OCI-LY1 (cell line): ENCODE measurements around the gene PRLHR.

Experiments used
- EZH2 ChIP-seq: fragments of 200-600 bp; sonication (generic), shearing (Covaris generic); IDR thresholded peaks from 2 replicates; pipeline ENCODE4 v1.8.0; 2017; ENCODE audit warnings: borderline replicate concordance, mixed run types, mild to moderate bottlenecking, antibody characterized with exemption, low read length, moderate library complexity, mixed read lengths
- TF ChIP-seq, protein P1 (sequence below): fragments of 200-600 bp; sonication (generic), shearing (Covaris generic); IDR thresholded peaks from 2 replicates; pipeline ENCODE4 v1.5.1; 2017; ENCODE audit warnings: mild to moderate bottlenecking, antibody characterized with exemption, low read length, moderate library complexity, mixed read lengths

DNA sequence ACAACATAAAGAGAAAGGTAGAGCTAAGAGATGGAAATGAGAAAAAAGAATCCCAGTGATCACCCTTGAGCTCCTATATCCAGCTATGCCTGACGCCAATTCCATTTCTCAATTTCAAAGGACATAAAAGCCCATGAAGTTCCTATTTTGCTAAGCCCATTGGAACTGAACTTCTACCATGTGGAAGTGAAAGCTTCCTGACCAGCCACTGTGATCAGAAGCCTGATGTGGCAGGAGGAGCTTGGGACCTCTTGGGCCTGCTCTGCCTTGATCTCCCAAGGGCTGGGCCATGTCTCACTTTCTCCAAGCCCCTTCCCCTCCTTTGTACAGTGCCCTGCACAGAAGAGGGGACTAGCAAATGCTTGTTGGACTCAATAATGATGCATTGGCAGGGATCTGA lies 52.7 kb downstream of the PRLHR start:
- no peak for TF ChIP-seq EZH2
- TF ChIP-seq, protein P1, sequence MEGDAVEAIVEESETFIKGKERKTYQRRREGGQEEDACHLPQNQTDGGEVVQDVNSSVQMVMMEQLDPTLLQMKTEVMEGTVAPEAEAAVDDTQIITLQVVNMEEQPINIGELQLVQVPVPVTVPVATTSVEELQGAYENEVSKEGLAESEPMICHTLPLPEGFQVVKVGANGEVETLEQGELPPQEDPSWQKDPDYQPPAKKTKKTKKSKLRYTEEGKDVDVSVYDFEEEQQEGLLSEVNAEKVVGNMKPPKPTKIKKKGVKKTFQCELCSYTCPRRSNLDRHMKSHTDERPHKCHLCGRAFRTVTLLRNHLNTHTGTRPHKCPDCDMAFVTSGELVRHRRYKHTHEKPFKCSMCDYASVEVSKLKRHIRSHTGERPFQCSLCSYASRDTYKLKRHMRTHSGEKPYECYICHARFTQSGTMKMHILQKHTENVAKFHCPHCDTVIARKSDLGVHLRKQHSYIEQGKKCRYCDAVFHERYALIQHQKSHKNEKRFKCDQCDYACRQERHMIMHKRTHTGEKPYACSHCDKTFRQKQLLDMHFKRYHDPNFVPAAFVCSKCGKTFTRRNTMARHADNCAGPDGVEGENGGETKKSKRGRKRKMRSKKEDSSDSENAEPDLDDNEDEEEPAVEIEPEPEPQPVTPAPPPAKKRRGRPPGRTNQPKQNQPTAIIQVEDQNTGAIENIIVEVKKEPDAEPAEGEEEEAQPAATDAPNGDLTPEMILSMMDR = no peak
